ENCODE data around the gene COL4A2.

COL4A2 gene

DNA sequence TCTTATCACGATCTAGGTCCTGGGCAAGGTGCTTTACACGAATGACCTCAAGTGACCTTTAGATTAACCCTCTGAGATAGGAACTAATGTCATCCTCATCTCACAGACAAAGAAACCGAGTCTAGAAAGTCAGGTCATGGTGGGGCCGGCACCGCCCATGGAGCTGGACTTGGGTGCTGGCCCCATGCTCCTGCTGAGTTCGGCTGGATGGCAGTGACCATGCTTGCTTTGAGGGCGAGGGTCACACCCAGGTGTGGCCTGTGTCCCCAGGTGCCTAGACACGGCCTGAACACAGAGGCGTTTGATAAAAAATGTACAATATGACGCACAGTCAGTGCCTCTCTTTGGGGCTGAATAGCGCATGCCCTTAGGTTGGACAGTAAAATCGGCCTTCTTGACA, 26.8 kb downstream of the COL4A2 start:
- H3K9me3 ChIP-seq: no peaks in the 10 kb centered on the region
- TF ChIP-seq, protein P1, sequence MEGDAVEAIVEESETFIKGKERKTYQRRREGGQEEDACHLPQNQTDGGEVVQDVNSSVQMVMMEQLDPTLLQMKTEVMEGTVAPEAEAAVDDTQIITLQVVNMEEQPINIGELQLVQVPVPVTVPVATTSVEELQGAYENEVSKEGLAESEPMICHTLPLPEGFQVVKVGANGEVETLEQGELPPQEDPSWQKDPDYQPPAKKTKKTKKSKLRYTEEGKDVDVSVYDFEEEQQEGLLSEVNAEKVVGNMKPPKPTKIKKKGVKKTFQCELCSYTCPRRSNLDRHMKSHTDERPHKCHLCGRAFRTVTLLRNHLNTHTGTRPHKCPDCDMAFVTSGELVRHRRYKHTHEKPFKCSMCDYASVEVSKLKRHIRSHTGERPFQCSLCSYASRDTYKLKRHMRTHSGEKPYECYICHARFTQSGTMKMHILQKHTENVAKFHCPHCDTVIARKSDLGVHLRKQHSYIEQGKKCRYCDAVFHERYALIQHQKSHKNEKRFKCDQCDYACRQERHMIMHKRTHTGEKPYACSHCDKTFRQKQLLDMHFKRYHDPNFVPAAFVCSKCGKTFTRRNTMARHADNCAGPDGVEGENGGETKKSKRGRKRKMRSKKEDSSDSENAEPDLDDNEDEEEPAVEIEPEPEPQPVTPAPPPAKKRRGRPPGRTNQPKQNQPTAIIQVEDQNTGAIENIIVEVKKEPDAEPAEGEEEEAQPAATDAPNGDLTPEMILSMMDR (IDR thresholded peaks at IDR 0.05): no peak
- H3K27ac ChIP-seq: no peak overlapping the region
- H3K36me3 ChIP-seq: no peaks in the 10 kb centered on the region
- no peaks in the 10 kb centered on the region for H3K4me1 ChIP-seq (ENCODE audit: control insufficient read depth in 1 of 2, insufficient read depth in 1 of 2, low read depth in 1 of 2, low read length in 1 of 2)
- peaks cover 43% of the 10 kb centered on the region for H3K27me3 ChIP-seq
- no peak overlapping the region for H3K4me3 ChIP-seq (ENCODE audit: low read depth in 1 of 2, low read length in 1 of 2)

GRCh38 chr13:110334256-110334655, 27.2 kb downstream of the COL4A2 start:
- Histone ChIP-seq H3K4me1 (ENCODE audit: control insufficient read depth in 1 of 2, insufficient read depth in 1 of 2, low read depth in 1 of 2, low read length in 1 of 2) (no peaks in the 10 kb centered on the region), H3K4me3 (ENCODE audit: low read depth in 1 of 2, low read length in 1 of 2) (no peak overlapping the region), H3K27ac (no peak overlapping the region), H3K9me3 (no peaks in the 10 kb centered on the region), H3K36me3 (no peaks in the 10 kb centered on the region), H3K27me3 (peaks cover 43% of the 10 kb centered on the region)
- TF ChIP-seq, protein P1 (IDR thresholded peaks at IDR 0.05): no peak

DNA sequence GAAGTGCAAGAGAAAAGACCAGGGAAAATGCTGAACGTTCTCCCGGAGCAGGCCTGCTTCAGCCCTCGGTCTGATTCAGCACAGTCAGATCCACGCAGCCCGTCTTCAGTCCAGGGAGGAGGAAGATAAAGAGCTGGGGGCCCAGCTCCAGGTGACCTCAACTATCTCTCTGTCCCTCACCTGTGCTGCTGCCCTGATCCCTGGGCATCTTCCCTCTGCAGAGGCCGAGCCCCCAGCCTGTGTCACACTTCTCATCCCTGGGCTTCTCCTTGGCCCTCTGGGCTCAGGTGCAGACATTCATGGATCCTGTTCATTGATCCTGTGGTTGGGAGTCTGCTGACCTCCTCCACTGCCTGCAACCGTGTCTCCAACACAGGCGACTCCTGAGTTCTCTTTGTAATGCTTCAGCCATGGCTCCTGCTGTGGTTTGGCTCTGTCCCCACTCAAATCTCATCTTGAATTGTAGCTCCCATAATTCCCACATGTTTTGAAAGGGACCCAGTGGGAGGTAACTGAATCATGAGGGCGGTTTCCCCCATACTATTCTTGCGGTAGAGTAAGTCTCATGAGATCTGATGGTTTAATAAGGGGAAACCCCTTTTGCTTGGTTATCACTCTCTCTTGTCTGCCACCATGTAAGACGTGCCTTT, 27.9 kb downstream of the COL4A2 start:
- no peaks in the 10 kb centered on the region for H3K9me3 ChIP-seq
- no peak overlapping the region for H3K27ac ChIP-seq
- TF ChIP-seq, protein P1 (IDR thresholded peaks at IDR 0.05): no peak
- H3K27me3 ChIP-seq: peaks cover 43% of the 10 kb centered on the region
- no peak overlapping the region for H3K4me3 ChIP-seq (ENCODE audit: low read depth in 1 of 2, low read length in 1 of 2)
- H3K4me1 ChIP-seq (ENCODE audit: control insufficient read depth in 1 of 2, insufficient read depth in 1 of 2, low read depth in 1 of 2, low read length in 1 of 2): no peaks in the 10 kb centered on the region
- no peaks in the 10 kb centered on the region for H3K36me3 ChIP-seq

GRCh38 chr13:110336108-110336507, 29.0 kb downstream of the COL4A2 start:
- Histone ChIP-seq H3K4me3 (ENCODE audit: low read depth in 1 of 2, low read length in 1 of 2) (no peak overlapping the region), H3K9me3 (no peaks in the 10 kb centered on the region), H3K4me1 (ENCODE audit: control insufficient read depth in 1 of 2, insufficient read depth in 1 of 2, low read depth in 1 of 2, low read length in 1 of 2) (no peaks in the 10 kb centered on the region), H3K27ac (no peak overlapping the region), H3K36me3 (no peaks in the 10 kb centered on the region), H3K27me3 (peaks cover 47% of the 10 kb centered on the region)
- TF ChIP-seq, protein P1 (IDR thresholded peaks at IDR 0.05): no peak

DNA sequence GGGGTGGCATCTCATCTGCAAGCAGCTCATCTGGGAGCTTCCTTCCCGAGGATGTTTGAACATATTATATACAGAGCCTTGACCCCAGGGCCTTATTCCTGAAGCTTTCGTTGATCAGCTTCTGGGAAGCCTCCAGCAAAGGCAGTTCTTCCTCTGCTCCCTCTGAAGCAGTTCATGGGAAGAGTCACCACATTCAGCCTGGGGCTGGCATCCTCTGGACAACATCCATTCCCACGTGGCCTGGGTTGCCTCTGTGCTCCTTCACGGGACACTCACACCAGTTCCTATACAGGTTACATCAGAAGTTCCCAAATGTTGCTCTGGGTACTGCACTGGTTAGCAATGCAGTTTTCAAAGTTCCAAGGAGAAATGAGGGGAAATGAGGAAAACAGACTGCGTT, 29.6 kb downstream of the COL4A2 start:
- Histone ChIP-seq H3K9me3 (no peaks in the 10 kb centered on the region), H3K27ac (no peak overlapping the region), H3K27me3 (peaks cover 53% of the 10 kb centered on the region), H3K4me3 (ENCODE audit: low read depth in 1 of 2, low read length in 1 of 2) (no peak overlapping the region), H3K36me3 (no peaks in the 10 kb centered on the region), H3K4me1 (ENCODE audit: control insufficient read depth in 1 of 2, insufficient read depth in 1 of 2, low read depth in 1 of 2, low read length in 1 of 2) (no peaks in the 10 kb centered on the region)
- TF ChIP-seq, protein P1 (IDR thresholded peaks at IDR 0.05): no peak

Data from neutrophil (primary cell).